Prostate gland (tissue), 2 donors: ENCODE results near the gene DYNC1H1.

Experiments
- CTCF ChIP-seq, 4 experiments: fragments of 200-600 bp in 2 of 4; fragments of 450-650 bp in 2 of 4; sonication (generic) in 2 of 4; IDR thresholded peaks; 1 replicate in 3 of 4; 2 replicates in 1 of 4; pipeline ENCODE4 v1.5.1; 2016 to 2019; ENCODE audit warnings: antibody characterized with exemption in 4 of 4, mild to moderate bottlenecking in 2 of 4, moderate library complexity in 2 of 4
- POLR2A ChIP-seq: fragments of 450-650 bp; IDR thresholded peaks from one replicate; pipeline ENCODE4 v1.6.1; 2016; ENCODE audit warnings: antibody characterized with exemption, mild to moderate bottlenecking
- POLR2AphosphoS5 ChIP-seq: sonication (generic); formaldehyde crosslinking; IDR thresholded peaks from one replicate; pipeline ENCODE4 v1.6.1; 2017; ENCODE audit warnings: antibody characterized with exemption

- TF ChIP-seq CTCF (IDR thresholded peaks at IDR 0.05) (no peak), POLR2A (no peak), POLR2AphosphoS5 (no peak)
These were observed 115.3 kb downstream of the DYNC1H1 start for GRCh38 chr14:102079700-102079979.
